Sciatic nerve (tissue), 2 donors: Measurements from ENCODE around the gene XYLT1. TPM values are rescaled to one million over a fixed set of nuclear protein-coding genes. Genes with fewer than 3 reads are reported as not detected.

Experiments
- ATAC-seq: fragments of 200-7000 bp; cut with Tn5 transposase; one replicate; pipeline ENCODE4 v1.9.1; 2020; ENCODE audit warnings: mild to moderate bottlenecking, moderate library complexity
- DNase-seq: peaks from one replicate; pipeline ENCODE4 v3.0.0-alpha.2; 2020; ENCODE audit warnings: low spot score
- intact Hi-C: fragments of 100-400 bp; cut with DNase I; formaldehyde crosslinking; loops from one replicate; pipeline ENCODE4 v1.14.2; 2022
- total RNA-seq: library from RNA; stranded (reverse); fragmentation: NEBNext Ultra II Directional; extraction: Animal tissue kit (Norgen Biotek cat#: 25700); gene quantifications from one replicate; pipeline ENCODE4 v1.2.1, GENCODE V29; 2021
- donor health status: DM: no; HTN: no; CAD: no.
- donor health status: DM: no; HTN: no; CAD: no.

XYLT1 gene
- total RNA-seq, 1 donor from 2014 or later: 17.3 TPM

DNA sequence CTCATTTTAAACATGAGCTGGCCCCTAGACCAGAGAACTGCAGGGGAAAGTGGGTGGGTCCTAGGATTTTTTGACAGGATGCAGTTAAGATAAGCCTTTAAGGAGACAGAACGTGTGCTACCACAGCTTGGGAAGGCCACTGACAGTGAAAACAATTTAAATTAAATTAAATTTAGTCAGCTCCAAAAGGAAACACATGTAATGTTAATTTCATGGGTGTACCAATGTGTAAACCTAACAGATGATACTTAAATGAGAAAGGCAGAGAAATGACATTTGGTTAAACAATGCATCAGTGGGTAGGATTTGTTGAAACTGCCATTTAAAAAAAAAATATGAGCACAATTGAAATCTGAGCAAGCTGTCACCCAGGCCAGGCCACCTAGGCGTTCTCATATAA, 250.8 kb downstream of the XYLT1 start:
- ATAC-seq: no peak

DNA sequence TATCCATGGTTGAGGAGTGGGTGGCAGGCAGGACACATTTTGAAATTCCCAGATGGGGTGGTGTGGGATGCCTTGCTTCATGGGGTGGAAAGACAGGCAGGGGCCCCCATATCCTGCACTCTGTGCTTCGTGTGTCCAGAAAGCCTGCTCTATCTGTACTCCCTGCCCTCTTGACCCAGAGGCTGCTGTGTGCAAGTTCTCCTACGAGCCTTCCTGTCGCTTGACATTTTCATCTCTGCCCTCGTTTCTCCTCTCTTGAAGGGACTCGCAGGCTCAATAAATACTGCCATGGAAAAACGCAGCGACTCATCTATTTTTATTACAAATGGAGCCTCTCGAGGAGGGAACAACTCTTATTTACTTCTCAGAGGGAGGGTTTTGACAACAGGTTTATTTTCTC, 254.8 kb downstream of the XYLT1 start:
- ATAC-seq: no peak
- DNase-seq: no peak
- intact Hi-C loops: no loop called here

More for the DNA sequence above, 250.8 kb downstream of the XYLT1 start:
- DNase-seq: no peak
- intact Hi-C loops: no loop called here

DNA sequence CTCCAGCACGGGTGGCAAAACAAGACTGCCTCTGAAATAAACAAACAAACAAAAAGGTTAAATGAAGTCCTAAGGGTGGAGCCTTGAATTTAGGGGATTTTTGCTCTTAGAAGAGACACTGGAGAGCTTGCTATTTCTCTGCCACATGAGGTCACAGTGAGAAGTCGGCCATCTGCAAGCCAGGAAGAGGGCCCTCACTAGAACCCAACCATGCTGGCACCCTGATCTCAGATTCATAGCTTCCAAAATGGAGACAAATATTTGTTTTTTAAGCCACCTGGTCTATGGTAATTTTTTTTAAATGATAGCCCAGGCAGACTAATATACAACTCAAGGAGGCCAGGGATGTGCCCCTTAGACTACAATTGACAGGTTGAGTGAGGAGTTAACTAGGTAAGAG, 255.5 kb downstream of the XYLT1 start:
- DNase-seq (no peak), ATAC-seq (no peak)
- intact Hi-C loops: no loop called here

DNA sequence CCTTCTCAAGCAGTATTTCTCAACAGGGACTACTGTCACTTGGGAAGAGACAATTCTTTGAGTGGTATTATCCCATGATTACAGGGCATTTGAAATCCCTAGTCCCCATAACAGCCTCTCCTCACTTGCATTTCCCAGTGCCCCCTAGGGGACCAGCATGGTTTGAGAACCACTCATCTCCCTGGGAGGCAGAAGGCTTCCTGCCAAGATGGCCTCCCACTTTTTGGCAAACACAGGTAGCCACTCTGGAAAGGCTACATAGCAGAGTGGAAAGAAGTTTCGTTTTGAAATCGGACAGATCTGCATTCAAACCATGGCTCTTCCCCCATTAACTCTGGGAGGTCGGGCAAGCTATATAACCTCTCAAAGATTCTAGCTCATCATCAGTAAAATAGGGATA, 256.8 kb downstream of the XYLT1 start:
- ATAC-seq: no peak
- intact Hi-C loops: no loop called here
- no peak for DNase-seq

DNA sequence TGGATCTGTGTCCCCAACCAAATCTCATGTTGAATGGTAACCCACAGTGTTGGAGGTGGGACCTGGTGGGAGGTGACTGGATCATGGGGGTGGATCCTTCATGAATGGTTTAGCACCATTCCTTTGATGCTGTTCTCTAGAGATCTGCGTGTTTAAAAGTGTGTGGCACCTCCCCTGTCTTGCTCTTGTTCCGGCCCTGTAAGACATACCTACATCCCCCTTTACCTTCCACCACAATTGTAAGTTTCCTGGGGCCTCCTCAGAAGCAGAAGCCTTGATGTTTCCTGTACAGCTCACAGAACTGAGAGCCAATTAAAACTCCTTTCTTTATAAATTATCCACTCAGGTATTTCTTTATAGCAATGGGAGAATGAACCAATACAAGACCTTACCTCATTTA, 257.7 kb downstream of the XYLT1 start:
- DNase-seq (no peak), ATAC-seq (no peak)
- intact Hi-C loops: no loop called here

DNA sequence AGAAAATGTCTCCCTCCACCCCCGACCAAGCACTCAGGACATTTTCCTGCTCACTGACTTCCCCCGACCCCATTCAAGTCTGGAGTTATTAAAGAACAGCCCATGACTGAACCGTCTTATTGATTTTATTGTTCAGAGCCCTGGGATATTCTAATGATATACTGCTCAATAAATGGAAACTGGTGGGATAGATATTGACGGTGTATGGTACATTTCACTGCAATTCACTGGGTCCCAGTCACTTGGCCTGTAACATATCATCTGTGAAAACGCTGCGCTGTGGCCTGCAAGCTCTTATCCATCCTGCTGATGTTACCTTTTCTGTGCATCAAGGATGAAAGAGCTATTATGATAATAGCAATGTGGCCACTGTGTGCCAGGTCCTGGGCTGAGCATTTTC, 258.2 kb downstream of the XYLT1 start:
- ATAC-seq: no peak
- no peak for DNase-seq
- intact Hi-C loops: no loop called here

DNA sequence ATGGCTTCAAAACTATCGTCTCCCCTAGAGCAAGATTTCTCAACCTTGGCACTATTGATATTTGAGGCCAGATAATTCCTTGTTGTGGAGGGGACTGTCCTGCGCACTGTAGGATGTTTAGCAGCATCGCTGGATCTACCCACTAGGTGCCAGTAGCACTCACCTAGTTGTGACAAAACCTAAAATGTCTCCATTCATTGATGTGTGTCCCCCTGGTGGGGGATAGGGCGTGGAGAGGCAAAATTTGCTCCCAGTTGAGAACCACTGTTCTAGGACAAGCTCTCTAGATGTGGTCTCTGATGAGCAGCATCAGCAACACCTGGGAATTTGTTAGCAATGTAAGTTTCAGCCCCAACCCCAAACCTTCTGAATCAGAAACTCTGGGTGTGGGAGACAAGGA, 259.0 kb downstream of the XYLT1 start:
- intact Hi-C loops: no loop called here
- ATAC-seq (no peak), DNase-seq (no peak)

DNA sequence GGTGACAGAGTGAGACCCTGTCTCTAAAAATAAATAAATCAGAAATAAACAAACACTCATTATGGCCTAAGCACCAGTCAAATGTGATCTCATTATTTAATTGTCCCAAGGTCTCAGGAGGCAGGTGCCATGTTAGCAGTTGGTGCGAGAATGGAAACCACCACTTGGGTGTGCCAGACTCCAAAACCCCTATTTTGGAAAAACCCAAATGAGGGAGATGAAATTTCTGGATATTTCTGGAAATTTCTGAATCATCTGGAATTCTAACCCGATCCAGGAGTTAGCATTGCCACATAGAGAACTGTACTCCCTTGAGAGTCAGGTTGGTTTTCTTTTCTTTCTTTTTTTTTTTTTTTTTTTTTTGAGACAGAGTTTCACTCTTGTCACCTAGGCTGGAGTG, 264.0 kb downstream of the XYLT1 start:
- no peak for DNase-seq
- intact Hi-C loops: no loop called here
- ATAC-seq: no peak

DNA sequence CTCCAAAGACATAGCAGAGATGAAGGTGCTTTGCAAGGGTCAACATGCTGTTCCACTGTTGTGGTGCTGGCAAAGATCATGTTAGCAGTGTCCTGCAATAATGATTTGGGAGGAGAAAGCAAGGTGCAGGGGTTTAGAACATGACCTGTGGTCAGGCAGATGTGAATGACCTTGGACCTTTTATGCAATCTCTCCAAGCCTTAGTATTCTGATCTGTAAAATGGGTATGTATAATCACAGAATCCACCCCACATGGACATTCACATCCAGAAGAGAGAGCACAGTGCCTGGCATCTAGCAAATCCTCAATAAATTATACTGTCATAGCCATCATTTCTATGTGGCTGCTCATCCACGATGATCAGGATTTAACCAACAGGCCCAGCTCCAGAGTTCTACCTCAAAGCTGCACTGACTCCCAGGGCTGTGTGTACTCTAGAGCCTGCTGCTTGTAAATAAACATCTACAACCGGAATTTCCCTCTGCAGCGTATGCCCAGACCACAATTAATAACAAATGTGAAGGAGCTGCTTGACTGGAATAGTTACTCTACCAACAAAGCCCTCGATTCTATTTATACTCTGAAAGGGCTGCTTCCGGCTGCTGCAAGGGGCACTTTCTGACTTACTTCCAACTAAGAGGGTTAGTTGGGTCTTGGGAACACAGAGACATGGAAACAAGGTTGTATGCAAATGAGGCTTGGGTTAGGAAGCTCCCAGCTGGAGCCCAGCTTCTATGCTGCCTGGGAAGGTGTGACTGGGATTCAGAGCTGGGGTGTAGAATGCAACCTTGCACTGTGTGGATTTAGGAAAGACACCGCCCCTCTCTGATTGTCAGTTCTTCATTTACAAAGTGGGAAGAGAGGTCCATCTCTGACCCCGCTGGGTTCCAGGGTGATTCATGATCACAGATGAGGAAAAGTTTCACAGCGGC, 265.2 kb downstream of the XYLT1 start:
- ATAC-seq (no peak), DNase-seq (no peak)
- intact Hi-C loops: no loop called here

DNA sequence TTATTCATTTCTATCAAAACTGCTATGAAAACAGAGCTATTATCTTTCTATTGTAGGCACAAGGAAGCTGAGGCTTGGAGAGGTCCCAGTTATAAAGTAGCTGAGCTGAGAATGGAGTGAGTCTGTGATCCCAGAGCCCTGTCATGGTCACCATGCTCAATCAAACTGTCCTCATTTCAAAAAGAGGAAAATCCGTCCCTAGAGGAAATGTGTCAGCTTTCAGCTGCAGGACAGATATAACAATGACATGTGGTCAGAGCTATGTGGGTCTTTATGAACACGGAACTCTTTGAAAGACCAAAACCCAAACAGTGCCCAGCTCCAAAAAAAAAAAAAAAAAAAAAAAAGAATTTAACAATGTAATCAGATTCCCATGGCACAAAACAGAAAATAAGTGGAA, 266.1 kb downstream of the XYLT1 start:
- ATAC-seq (peak; percentile 34), DNase-seq (no peak)
- intact Hi-C loops: no loop called here

DNA sequence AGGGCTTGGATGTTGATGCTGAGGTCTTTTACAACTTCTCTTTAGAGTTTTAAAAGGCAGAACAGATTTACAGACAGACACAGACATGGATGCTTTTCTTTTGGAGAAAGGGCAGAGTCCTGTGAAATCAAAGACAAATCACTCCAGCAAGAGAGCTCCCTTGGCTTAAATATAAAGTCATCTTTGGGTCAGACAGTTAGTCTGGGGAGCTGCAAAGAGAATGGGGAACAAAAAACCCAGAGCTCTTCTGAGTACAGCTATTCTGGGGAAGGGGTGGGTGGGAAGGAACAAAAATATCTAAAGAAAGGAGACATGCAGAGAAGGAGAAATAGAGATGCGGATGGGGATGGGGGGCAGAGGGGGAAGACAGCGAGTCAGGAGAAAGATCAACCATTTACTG, 266.6 kb downstream of the XYLT1 start:
- no peak for ATAC-seq
- intact Hi-C loops: no loop called here
- no peak for DNase-seq

DNA sequence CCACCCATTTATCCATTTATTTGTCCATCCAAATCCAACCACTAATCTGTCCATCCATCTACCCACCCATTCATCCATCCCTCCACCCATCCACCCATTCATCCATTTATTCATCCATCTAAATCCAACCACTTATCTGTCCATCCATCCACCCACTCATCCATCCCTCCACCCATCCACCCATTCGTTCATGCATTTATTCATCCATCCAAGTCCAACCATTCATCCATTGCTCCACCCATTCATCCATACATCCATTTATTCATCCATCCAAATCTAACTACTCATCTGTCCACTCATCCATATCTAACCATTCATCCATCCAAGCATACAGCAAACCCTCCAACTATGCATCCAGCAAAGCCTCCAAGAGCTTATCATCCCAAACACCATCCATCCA, 267.3 kb downstream of the XYLT1 start:
- ATAC-seq: no peak
- intact Hi-C loops: no loop called here
- no peak for DNase-seq

DNA sequence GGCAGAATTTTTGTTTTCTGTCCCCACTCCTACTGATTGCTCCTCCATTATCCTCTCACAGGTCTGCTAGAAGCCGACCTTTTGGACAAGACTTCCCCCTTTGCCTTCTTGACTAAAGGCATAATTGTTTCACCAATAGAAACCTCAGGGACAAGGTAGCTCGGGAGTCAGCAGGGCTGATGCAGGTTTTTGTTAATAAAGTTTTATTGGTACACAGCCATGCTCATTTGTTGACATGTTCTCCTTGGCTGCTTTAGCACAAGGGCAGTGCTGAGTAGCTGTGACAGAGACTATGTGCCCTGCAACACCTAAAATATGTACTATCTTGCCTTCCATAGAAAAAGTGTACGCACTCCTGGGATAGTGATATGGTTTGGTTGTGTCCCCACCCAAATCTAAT, 271.6 kb downstream of the XYLT1 start:
- no peak for ATAC-seq
- intact Hi-C loops: no loop called here
- DNase-seq: no peak

DNA sequence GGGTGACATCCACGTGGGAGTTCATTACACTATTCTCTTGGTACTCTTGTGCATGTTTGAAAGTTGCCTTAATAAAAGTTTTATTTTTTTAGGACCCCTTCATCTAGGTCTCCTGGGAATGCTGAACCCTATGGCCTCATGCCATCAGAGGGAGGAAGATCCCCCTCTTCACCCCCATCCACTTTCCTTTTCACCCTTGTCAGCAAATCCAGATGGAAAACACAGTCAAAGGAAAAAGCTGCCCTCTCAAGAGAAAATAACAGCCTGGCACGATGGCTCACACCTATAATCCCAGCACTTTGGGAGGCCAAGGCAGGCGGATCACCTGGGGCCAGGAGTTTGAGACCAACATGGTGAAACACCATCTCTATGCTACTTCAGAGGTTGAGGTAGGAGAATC, 274.2 kb downstream of the XYLT1 start:
- ATAC-seq (no peak), DNase-seq (no peak)
- intact Hi-C loops: no loop called here

DNA sequence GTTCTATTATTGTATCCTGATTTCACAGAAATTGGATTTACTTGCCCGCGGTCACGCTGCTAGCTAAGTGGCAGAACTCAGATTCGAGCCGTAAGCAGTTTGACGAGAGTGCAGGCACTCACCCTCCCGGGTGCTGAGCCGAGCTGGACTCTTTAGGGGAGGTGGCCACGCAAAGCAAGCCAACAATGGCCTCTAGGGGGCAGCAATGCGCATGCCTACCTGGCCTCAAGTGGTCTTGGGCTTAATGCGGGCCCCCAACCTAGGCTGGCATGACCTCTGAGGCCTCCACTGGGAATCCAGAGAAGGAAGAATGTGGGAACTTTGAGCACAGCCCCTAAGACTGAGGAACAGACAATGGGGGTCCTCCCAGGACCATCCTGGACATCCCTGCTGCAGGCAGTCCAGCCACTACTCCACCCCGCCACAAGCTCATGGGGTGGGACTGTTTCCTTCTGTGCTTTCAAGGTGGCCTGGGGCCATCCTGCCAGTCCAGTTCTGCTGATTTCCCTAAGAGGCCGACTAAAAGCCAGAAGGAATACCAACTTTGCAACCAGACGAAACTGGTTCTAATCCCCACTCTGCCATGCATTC, 276.5 kb downstream of the XYLT1 start:
- DNase-seq (peak; percentile 82), ATAC-seq (peak; percentile 64)
- intact Hi-C loops: no loop called here

DNA sequence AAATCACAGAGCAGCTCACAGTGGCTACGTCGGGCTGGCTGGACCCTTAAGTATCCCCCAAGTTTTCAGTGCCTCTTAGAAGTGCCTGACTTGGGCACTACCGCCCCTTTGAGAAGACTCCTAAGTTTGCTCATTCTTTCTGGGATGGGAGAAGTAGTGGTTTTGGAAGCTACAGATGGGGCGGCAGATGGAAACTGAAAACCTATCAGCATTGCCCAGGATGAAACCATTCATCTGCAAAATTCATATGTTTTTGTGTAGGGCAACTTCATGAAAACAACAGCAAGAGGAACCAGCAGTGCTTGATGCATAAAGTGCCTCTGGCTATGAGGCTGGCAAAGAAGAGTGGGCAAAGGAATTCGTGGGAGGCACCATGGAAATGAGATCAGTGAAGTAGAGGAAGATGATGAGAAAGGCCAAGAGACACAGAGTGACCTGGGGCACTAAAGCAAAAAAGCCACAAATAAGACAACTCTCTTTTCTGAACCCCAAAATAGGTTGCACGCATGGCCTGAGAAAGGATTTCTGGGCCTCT, 277.1 kb downstream of the XYLT1 start:
- DNase-seq (no peak), ATAC-seq (no peak)
- intact Hi-C loops: no loop called here

DNA sequence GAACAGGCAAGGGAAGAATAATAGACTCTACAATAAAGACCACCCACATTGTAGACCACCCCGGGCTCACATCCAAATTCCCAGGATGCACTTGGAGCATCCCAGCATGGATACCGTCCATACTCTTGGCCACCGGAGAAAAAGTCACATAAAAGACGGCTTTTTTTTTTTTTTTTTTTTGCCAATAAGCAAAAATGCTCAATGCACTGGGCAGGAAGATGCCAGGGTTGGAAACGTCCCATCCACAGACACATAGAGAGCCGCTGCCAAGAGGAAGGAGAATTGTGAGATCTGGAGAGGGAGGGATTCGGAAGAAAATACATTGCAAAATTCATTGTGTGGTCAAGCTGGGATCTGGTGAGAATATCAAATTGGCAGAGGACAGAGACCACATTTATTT, 286.7 kb downstream of the XYLT1 start:
- intact Hi-C loops: no loop called here

DNA sequence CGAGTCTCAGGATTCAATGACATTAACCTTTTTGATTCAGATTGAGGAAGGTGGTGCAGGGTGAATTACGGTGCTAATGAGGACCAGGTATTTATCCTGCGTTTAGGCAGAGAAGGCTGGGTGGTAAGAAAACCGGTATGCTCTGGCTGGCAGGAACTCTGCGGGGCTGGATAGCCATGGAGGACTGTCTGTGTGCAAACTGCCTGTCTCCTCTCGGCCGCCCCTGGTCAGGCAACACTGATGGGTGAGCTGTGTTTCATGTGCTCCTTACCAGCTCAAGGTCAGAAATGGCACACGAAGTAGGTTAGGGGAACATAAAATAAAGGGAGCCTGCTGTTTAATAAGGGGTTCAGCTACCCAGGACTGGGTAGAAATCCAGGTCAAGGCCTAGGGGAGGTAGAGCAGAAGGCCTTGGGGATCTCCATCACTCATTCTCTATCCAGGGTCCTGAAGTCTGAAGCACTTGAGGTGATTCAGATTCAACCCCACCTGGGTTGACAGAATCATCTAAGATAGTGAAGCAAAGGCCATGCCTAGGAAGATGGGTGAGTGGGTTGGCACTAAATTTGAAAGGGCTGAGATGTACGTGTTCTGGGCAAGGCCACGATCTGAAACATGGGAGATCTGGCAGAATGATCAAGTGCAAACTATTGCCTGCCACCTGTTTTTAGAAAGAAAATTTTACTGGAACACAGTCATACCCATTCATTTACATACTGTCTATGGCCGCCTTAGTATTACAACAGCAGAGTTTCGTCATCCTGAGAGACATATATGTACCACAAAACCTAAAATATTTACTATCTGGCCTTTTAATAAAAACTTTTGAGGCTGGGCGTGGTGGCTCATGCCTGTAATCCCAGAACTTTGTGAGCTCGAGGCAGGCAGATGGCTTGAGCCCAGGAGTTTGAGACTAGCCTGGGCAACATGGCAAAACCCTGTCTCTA, 292.5 kb downstream of the XYLT1 start:
- intact Hi-C loops: no loop called here
- no peak for DNase-seq
- no peak for ATAC-seq

More for the DNA sequence above, 286.7 kb downstream of the XYLT1 start:
- no peak for ATAC-seq
- no peak for DNase-seq

DNA sequence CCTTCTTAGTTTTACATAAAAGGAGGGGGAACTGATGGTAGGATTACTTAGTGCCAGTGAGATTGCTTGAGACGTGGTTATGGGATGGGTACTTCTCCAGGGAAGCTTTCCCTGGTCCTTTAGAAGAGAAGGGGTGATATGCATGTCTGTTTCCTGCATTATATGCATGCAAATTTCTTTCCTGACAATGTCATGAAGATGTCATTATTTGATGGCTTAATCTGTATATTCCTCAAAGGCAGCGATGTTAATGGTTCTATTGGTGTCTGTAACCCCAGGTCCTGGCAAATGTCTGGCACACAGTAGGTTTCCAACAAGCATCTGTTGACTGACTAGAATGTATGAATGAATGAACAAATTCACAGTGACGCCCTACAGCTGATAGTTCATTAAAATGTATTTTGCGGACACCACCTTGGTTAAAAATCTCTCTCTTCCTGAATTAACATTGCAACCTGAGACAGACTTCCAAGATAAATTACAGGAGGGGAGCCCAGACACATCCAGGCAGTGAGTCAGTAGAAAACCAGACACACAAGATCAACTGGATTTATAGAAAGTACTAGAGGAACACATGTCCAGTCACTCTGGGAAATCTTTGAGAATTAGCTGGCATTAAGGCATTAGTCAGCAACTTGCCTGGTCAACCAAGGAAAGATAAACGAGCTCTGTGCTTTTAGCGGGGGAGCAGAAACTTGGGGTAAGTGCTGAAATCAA, 293.4 kb downstream of the XYLT1 start:
- no peak for ATAC-seq
- intact Hi-C loops: no loop called here
- DNase-seq: no peak
